Measurements from ENCODE around the gene ZC3H12A. TPM values are rescaled to one million over a fixed set of nuclear protein-coding genes. Genes with fewer than 3 reads are reported as not detected.

Gene ZC3H12A
- polyA plus RNA-seq, 2 of the 4 experiments (the other 2 are of a cell fraction), result 16.3 to 23.1 TPM

- Histone ChIP-seq H3K27ac (peak overlapping the region; percentile 88 to 100), H3K4me1 (peaks cover 51% of the 10 kb centered on the region), H3K9me3 (no peaks in the 10 kb centered on the region), H3K4me3 (peak overlapping the region; percentile 85), H3K4me2 (peak overlapping the region; percentile 81)
- ChIA-PET POLR2A (interaction anchor here (1.4 to 2.7 kb wide), 4 partner anchors 14 to 43 kb away, joined by 4 to 6 read pairs (median 4); partner anchors contain the start of gene MEAF6), CTCF (interaction anchor here (0.6 to 17.9 kb wide), 7 partner anchors 9 to 1089 kb away, joined by 3 to 209 read pairs (median 4); no protein-coding TSS in a partner anchor)
- peak; percentile 75 to 86 for ATAC-seq
- TF ChIP-seq ATOH8 (CRISPR knock-in tag; IDR thresholded peaks at IDR 0.05; ENCODE audit: low read depth) (no peak), USF2 (IDR thresholded peaks at IDR 0.05) (no peak), FOSL2 (IDR thresholded peaks at IDR 0.05) (peak; percentile 69), FOSL2 (CRISPR knock-in tag; IDR thresholded peaks at IDR 0.05) (peak; percentile 98), HOXB5 (CRISPR knock-in tag; IDR thresholded peaks at IDR 0.05) (no peak), POLR2A (IDR thresholded peaks at IDR 0.05; ENCODE audit: low read length) (peak; percentile 60), EP300 (IDR thresholded peaks at IDR 0.05) (peak; percentile 57 to 67; a peak in 2 of 5 replicates), ZFP36 (IDR thresholded peaks at IDR 0.05; ENCODE audit: borderline replicate concordance, partially characterized antibody) (no peak), NR3C1 (IDR thresholded peaks at IDR 0.05) (no peak), NPAS2 (CRISPR knock-in tag; IDR thresholded peaks at IDR 0.05; ENCODE audit: borderline replicate concordance) (no peak), KDM5A (IDR thresholded peaks at IDR 0.05) (no peak), ZNF302 (CRISPR knock-in tag; IDR thresholded peaks at IDR 0.05) (no peak), GATA3 (IDR thresholded peaks at IDR 0.05; ENCODE audit: borderline replicate concordance) (peak; percentile 51; the same call in 1 of the 2 replicates), MAZ (IDR thresholded peaks at IDR 0.05; ENCODE audit: borderline replicate concordance, low read depth, low read length) (no peak), BCL3 (IDR thresholded peaks at IDR 0.05) (0 out of 3 replicates have a peak, but pooled peaks have one; percentile 54), FOSB (CRISPR knock-in tag; IDR thresholded peaks at IDR 0.05) (no peak), RAD21 (conservative IDR thresholded peaks at IDR 0.05 in 1 of 2, IDR thresholded peaks at IDR 0.05 in 1 of 2) (no peak), CTCF (IDR thresholded peaks at IDR 0.05) (no peak), ZSCAN20 (CRISPR knock-in tag; IDR thresholded peaks at IDR 0.05) (no peak), CBX2 (IDR thresholded peaks at IDR 0.05; ENCODE audit: borderline replicate concordance, low read depth) (no peak), JUNB (IDR thresholded peaks at IDR 0.05) (peak; percentile 50; the same call in 1 of the 2 replicates), TFCP2L1 (CRISPR knock-in tag; IDR thresholded peaks at IDR 0.05) (no peak), RCOR1 (IDR thresholded peaks at IDR 0.05; ENCODE audit: low read depth, low read length) (no peak), JUN (IDR thresholded peaks at IDR 0.05) (peak in 1 of 2 experiments; percentile 80; a peak in 2 of 5 replicates), CEBPB (IDR thresholded peaks at IDR 0.05) (no peak; a peak in 1 of 4 replicates)
- TF ChIP-seq, protein P1, sequence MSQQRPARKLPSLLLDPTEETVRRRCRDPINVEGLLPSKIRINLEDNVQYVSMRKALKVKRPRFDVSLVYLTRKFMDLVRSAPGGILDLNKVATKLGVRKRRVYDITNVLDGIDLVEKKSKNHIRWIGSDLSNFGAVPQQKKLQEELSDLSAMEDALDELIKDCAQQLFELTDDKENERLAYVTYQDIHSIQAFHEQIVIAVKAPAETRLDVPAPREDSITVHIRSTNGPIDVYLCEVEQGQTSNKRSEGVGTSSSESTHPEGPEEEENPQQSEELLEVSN (IDR thresholded peaks at IDR 0.05; ENCODE audit: borderline replicate concordance, low read depth), result no peak
- TF ChIP-seq, protein P2, sequence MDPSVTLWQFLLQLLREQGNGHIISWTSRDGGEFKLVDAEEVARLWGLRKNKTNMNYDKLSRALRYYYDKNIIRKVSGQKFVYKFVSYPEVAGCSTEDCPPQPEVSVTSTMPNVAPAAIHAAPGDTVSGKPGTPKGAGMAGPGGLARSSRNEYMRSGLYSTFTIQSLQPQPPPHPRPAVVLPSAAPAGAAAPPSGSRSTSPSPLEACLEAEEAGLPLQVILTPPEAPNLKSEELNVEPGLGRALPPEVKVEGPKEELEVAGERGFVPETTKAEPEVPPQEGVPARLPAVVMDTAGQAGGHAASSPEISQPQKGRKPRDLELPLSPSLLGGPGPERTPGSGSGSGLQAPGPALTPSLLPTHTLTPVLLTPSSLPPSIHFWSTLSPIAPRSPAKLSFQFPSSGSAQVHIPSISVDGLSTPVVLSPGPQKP (IDR thresholded peaks at IDR 0.05; ENCODE audit: low read depth, low read length), result no peak
- TF ChIP-seq, protein P3, sequence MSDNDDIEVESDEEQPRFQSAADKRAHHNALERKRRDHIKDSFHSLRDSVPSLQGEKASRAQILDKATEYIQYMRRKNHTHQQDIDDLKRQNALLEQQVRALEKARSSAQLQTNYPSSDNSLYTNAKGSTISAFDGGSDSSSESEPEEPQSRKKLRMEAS (IDR thresholded peaks at IDR 0.05), result peak; percentile 75
- WGBS (ENCODE audit: missing lambda C conversion rate), result 1% methylated on average over 11 of the region's 13 CpGs
- FAIRE-seq, result no peak
- DNase-seq (ENCODE audit: low read depth in 1 of 2, low spot score in 1 of 2), result peak; percentile 91 to 96
Measured at GRCh38 chr1:37471345-37472231, 2.8 kb upstream of the ZC3H12A start.
